ENCODE measurements around the gene TCF3.

Gene TCF3

DNA sequence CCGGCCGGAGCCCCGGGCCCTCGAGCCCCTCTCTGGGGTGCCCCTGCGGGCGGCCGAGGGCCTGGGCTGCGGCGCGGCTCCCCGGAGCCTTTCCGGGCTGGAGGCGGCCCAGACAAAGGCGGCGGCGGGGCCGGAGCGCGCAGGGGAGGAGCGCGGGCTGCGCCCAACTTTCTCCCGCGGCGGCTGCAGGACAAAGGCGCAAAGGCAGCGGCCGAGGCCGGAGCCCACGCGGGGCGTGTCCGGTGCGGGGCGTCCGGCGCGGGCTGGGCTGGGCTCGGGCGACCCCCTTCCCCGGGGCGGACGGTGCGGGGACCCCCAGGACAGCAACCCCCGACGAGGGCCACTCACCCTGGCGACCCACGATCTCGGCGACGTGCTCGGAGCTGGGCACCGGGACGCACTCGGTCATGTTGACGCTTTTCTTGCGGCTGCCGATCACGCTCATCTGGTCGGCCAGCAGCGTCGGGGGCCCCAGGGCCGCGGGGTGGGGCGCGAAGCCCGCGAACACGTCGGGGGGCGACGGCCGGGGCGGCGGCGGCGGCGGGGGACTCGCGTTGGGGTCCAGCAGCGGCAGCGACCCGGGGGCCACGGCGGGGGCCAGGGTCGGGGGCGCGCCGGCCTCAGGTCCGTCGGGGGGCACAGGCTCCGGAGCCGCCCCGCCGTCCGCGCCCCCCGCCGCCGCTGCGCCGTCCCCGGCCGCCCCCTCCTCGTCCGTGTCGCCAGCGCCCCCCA is 85.1 kb downstream of the TCF3 start:
- no peak for DNase-seq (ENCODE audit: low read depth in 2 of 2, low spot score in 1 of 2)

DNA sequence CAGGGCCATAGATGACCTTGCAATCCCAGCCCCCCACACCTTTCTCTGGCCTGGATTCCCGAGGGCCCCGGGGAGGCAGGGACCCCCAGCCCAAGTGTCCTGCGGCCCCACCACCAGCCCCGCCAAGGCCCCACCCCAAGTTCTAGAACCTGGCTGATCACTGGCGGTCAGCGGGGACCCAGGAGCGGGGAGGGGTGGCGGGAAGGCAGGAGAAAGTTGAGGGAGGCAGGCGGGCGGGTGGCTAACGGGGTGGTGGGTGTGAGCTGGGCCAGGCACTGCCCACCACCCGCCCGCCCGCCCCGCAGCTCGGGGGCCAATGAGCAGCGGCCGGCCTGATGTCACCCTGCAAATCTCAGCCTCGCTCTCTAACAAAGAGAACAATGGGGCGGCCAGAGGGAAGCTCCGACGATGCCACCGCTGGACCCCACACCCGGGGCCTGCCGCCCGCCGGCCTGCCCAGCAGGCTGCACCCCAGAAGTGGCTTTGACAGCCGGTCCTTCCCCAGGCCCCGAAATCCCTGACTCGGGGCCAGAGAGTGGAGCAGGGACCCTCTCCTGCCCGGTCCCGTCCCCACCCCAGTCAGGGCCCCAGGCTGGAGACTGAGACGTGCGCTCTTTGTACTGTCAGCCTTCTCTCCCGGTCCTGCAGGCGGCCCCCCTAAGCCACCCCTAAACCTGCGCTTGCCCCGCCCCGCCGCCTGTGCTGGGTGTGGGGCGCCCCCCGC is 85.9 kb downstream of the TCF3 start:
- no peak for DNase-seq (ENCODE audit: low read depth in 2 of 2, low spot score in 1 of 2)

DNA sequence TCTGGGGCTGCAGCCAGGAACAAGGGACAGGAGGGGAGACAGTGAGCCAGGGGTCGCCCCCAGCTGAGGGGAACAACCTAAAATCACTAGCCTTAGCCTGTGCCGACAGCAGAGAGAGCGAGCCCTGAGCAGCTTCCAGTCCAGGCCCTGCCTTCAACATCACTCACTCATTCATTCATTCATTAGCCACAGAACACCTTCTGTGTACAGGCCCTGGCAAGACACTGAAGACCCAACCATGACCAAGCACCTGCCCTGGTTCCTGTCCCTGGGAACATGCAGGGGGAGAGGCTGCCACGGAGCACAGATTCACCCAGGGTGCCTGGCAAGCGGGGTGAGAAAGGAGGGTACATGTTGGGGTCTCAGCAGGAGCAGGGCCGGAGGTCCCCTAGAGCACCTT is 89.2 kb downstream of the TCF3 start:
- DNase-seq (ENCODE audit: low read depth in 2 of 2, low spot score in 1 of 2): no peak

DNA sequence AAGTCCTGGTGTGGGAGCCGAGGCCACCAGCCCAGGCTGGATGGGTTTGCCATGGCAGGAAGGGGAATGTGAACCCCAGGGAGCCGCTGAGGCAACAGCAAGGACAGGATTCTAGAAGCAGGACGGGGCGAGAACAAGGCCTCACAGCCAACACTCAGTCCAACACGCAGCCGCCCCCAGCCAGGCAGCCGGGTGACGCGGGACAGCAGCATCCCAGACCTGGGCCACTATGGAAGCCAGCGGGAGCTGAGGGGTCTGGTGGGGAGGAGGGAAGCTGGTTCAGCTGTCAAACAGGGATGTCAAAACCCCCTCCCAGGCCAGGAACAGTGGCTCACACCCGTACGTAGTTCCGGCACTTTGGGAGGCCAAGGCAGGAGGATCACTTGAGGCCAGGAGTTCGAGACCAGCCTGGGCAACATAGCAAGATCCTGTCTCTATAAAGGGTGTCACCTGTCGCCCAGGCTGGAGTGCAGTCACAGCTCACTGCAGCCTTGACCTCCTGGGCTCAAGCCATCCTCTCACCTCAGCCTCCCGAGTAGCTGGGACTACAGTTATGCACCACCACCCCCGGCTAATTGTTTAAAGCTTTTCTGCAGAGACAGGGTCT is 91.1 kb downstream of the TCF3 start:
- DNase-seq (ENCODE audit: low read depth in 2 of 2, low spot score in 1 of 2): no peak

DNA sequence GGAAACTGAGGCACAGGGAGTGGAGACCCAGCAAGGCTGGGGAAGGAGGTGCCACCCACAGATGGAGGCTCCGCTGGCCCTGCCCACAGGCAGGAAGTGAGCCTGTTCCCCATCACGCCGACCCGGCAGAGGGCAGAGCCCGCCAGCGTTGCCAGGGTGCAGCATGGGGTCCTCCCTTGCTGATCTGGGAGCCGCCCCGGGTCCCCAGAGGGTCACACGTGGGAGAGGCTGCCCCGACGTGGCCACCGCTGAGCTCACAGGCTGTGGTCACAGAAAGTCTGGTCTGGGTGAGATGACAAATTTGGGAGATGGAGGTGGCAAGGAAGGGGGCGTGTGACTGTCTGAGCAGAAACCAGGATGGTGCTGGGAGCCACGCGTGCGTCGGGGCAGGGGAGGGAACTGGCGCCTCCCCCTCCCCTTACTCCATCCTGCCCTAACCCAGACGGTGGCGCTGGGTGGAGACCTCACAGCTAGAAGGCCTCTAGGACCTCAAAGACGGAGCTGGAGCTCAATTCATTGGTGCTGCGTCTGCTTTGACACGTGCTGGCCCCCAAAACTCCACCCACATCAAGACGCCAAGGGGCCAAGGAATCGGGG is 92.0 kb downstream of the TCF3 start:
- DNase-seq (ENCODE audit: low read depth in 2 of 2, low spot score in 1 of 2): no peak

Measured in stimulated activated CD8-positive, alpha-beta memory T cell treated with anti-CD3 and anti-CD28 coated beads, Interleukin-4, amount 100 ng/mL, for 1 hour (primary cell).